ENCODE results near the gene SGCD.

The SGCD gene

DNA sequence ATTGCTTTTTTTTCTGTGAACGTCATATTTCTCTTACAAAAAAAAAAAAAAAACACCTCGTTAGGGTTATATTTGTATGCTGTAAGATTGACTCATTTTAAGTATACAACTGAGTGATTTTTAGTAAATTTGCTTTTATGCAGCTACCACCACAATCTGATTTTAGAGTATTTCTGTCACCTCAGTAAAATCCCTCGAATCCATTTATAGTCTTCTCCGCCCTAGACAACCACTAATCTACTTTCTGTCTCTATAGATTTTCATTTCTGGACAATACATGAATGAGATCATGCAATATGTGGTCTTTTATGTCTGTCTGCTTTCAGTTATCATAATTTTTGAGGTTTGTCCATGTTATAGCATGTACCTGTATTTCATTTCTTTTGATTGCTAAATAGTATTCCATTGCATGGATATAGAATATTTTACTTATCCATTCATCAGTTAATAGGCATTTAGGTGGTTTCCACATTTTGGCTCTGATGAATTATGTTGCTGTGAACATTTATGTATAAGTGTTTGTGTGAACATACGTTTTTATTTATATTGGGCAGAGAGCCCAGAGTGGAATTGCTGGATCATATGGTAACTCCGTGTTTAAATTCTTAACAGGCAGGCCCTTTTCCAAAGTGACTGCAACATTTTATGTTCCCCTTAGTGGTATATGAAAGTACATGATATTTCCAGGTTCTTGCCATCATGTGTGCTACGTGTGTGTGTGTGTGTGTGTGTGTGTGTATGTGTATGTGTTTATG is 171.4 kb downstream of the SGCD start:
- no peaks in the 10 kb centered on the region for H3K36me3 ChIP-seq
- H3K9ac ChIP-seq, result no peak overlapping the region
- TF ChIP-seq Cebpa-rat (IDR thresholded peaks at IDR 0.05), result no peak
- H3K9me3 ChIP-seq (replicated peaks in 1 of 11), result no peaks in the 10 kb centered on the region
- H3K27me3 ChIP-seq, result no peaks in the 10 kb centered on the region
- no peak overlapping the region for H3K4me3 ChIP-seq
- no peak overlapping the region for H3K4me2 ChIP-seq
- H3K4me1 ChIP-seq, result no peaks in the 10 kb centered on the region
- H3K27ac ChIP-seq, result no peak overlapping the region
- H4K20me1 ChIP-seq, result no peaks in the 10 kb centered on the region

DNA sequence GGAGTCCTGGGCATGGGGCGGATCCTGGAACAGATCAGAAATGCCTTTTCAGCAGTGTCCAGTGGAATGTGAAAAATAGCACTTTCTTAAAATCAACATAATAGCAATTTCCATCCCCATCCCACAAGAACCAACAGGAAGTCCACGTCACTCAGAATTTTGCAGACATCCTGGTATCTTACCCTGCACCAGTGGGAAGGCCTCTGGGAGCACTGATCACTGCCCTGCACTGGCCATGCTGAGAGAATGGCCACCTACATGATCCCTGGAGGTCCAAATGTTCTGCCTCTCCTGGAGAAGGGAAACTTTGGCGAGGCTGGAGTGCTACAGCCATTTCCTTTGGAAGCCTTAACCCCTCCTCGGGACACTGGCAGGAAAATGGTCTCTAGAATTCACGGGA is 173.8 kb downstream of the SGCD start:
- H3K9me3 ChIP-seq (replicated peaks in 1 of 11), result no peaks in the 10 kb centered on the region
- no peaks in the 10 kb centered on the region for H3K4me1 ChIP-seq
- no peaks in the 10 kb centered on the region for H3K36me3 ChIP-seq
- H3K9ac ChIP-seq, result no peak overlapping the region
- H3K27me3 ChIP-seq, result no peaks in the 10 kb centered on the region
- H3K4me3 ChIP-seq, result no peak overlapping the region
- H4K20me1 ChIP-seq, result no peaks in the 10 kb centered on the region
- H3K4me2 ChIP-seq, result no peak overlapping the region
- no peak for TF ChIP-seq Cebpa-rat (IDR thresholded peaks at IDR 0.05)
- H3K27ac ChIP-seq, result no peak overlapping the region

GRCh38 chr5:156505101-156505500 is 178.1 kb downstream of the SGCD start:
- no peaks in the 10 kb centered on the region for H3K27me3 ChIP-seq
- no peaks in the 10 kb centered on the region for H3K36me3 ChIP-seq
- H3K4me2 ChIP-seq, result no peak overlapping the region
- H3K4me1 ChIP-seq, result no peaks in the 10 kb centered on the region
- no peak overlapping the region for H3K27ac ChIP-seq
- H3K9ac ChIP-seq, result no peak overlapping the region
- H3K4me3 ChIP-seq, result no peak overlapping the region
- no peaks in the 10 kb centered on the region for H3K9me3 ChIP-seq (replicated peaks in 1 of 11)
- no peak for TF ChIP-seq Cebpa-rat (IDR thresholded peaks at IDR 0.05)
- H4K20me1 ChIP-seq, result no peaks in the 10 kb centered on the region

DNA sequence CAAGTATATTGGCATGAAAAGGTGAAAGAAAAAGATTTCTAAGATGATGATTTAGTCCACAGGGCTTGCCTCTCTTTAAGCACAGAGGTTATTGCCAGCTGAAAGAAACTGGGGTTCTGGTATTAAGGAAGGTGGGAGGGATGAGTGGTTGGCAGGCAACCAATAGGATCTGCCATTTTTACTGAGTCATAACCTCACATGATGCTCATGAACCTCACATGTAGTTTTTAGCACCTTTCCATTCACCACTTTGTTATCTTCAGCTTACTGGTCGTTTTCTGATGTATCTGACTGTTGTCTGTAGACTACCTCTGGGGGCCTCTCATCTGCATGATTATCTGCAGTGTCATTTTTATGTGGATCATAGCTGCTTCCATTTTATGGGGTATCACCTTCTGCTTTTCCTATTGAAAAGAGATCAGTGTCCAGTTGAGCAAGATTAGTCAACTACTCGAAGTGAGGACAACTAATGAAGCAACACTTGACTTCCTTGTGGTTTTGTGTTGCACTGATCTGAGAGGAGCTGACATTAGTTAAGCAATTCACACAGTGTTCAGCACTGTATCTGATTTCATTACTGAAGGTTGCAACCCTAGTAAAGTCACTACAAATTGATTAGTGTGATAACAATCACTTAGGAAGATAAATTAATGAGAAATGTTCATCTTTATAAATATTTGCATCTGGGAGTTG is 186.3 kb downstream of the SGCD start:
- Histone ChIP-seq H3K9ac (no peak overlapping the region), H3K36me3 (no peaks in the 10 kb centered on the region), H3K4me1 (peaks cover 0 to 10% (median 0%) of the 10 kb centered on the region in 10 experiments; a peak in 2 of 20 replicates), H3K27me3 (no peaks in the 10 kb centered on the region), H3K9me3 (replicated peaks in 1 of 11) (peaks cover 27 to 43% (median 30%) of the 10 kb centered on the region in 11 experiments), H3K4me3 (no peak overlapping the region), H3K4me2 (peak overlapping the region in 1 of 11 experiments; percentile 4; a peak in 1 of 22 replicates), H3K27ac (no peak overlapping the region), H4K20me1 (no peaks in the 10 kb centered on the region)
- no peak for TF ChIP-seq Cebpa-rat (IDR thresholded peaks at IDR 0.05)

GRCh38 chr5:156515121-156515520 is 188.2 kb downstream of the SGCD start:
- no peak for TF ChIP-seq Cebpa-rat (IDR thresholded peaks at IDR 0.05)
- peaks cover 0 to 10% (median 0%) of the 10 kb centered on the region in 10 experiments; a peak in 2 of 20 replicates for H3K4me1 ChIP-seq
- H3K4me2 ChIP-seq, result no peak overlapping the region

GRCh38 chr5:156515803-156516360 is 188.9 kb downstream of the SGCD start:
- H4K20me1 ChIP-seq, result no peaks in the 10 kb centered on the region

More at GRCh38 chr5:156515121-156515520, 188.2 kb downstream of the SGCD start:
- Histone ChIP-seq H3K36me3 (no peaks in the 10 kb centered on the region), H3K9me3 (replicated peaks in 1 of 11) (peaks cover 28 to 52% (median 39%) of the 10 kb centered on the region in 11 experiments), H4K20me1 (no peaks in the 10 kb centered on the region), H3K27ac (no peak overlapping the region), H3K9ac (no peak overlapping the region), H3K4me3 (no peak overlapping the region), H3K27me3 (no peaks in the 10 kb centered on the region)

GRCh38 chr5:156522651-156523529 is 195.9 kb downstream of the SGCD start:
- Histone ChIP-seq H3K4me3 (no peak overlapping the region), H3K4me1 (no peaks in the 10 kb centered on the region), H4K20me1 (no peaks in the 10 kb centered on the region), H3K27ac (no peak overlapping the region), H3K9me3 (replicated peaks in 1 of 11) (peaks cover 0 to 19% (median 10%) of the 10 kb centered on the region in 11 experiments; a peak in 11 of 22 replicates), H3K36me3 (no peaks in the 10 kb centered on the region), H3K9ac (no peak overlapping the region), H3K4me2 (no peak overlapping the region), H3K27me3 (no peaks in the 10 kb centered on the region)
- TF ChIP-seq Cebpa-rat (IDR thresholded peaks at IDR 0.05), result no peak

More at GRCh38 chr5:156515803-156516360, 188.9 kb downstream of the SGCD start:
- peaks cover 0 to 10% (median 0%) of the 10 kb centered on the region in 10 experiments; a peak in 2 of 20 replicates for H3K4me1 ChIP-seq
- H3K36me3 ChIP-seq, result no peaks in the 10 kb centered on the region
- TF ChIP-seq Cebpa-rat (IDR thresholded peaks at IDR 0.05), result no peak
- no peak overlapping the region for H3K27ac ChIP-seq
- H3K4me3 ChIP-seq, result no peak overlapping the region
- no peak overlapping the region for H3K4me2 ChIP-seq
- no peaks in the 10 kb centered on the region for H3K27me3 ChIP-seq
- peaks cover 28 to 52% (median 41%) of the 10 kb centered on the region in 11 experiments for H3K9me3 ChIP-seq (replicated peaks in 1 of 11)
- H3K9ac ChIP-seq, result no peak overlapping the region

GRCh38 chr5:156523607-156524006 is 196.6 kb downstream of the SGCD start:
- no peaks in the 10 kb centered on the region for H3K4me1 ChIP-seq
- no peaks in the 10 kb centered on the region for H4K20me1 ChIP-seq
- no peak overlapping the region for H3K4me2 ChIP-seq
- no peaks in the 10 kb centered on the region for H3K27me3 ChIP-seq
- H3K9ac ChIP-seq, result no peak overlapping the region
- no peaks in the 10 kb centered on the region for H3K36me3 ChIP-seq
- no peak overlapping the region for H3K27ac ChIP-seq
- H3K9me3 ChIP-seq (replicated peaks in 1 of 11), result peaks cover 0 to 11% (median 4%) of the 10 kb centered on the region in 11 experiments; a peak in 5 of 22 replicates
- TF ChIP-seq Cebpa-rat (IDR thresholded peaks at IDR 0.05), result no peak
- H3K4me3 ChIP-seq, result no peak overlapping the region
